GM21528 (cell line): Measurements from ENCODE around the gene AXIN2.
"Not testable (repeated sequence)": the region's sequence is repeated elsewhere in the genome, so short reads cannot be mapped to it uniquely, and the experiment has no call there.

ENCODE experiments used
- ATAC-seq: cut with Tn5 transposase; IDR thresholded peaks from one replicate; pipeline ENCODE4 v1.9.1; 2021; ENCODE audit warnings: mild to moderate bottlenecking, moderate library complexity; ENCODE audit not compliant: unreplicated experiment, low FRiP score

AXIN2 gene

DNA sequence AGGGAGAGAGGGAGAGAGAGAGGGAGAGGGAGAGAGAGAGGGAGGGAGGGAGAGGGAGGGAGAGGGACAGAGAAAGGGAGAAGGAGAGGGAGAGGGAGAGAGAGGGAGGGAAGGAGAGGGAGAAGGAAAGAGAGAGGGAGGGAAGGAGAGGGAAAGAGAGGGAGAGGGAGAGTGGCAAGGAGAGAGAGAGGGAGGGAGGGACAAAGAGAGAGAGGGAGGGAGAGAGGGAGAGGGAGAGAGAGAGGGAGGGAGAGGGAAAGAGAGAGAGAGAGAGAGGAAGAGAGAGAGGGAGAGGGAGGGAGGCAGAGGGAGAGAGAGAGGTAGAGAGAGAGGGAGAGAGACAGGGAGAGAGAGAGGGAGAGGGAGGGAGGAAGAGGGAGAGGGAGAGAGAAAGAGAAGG, 73.5 kb downstream of the AXIN2 start:
- no peak for ATAC-seq

GRCh38 chr17:65487161-65487560, 74.3 kb downstream of the AXIN2 start:
- no peak for ATAC-seq

DNA sequence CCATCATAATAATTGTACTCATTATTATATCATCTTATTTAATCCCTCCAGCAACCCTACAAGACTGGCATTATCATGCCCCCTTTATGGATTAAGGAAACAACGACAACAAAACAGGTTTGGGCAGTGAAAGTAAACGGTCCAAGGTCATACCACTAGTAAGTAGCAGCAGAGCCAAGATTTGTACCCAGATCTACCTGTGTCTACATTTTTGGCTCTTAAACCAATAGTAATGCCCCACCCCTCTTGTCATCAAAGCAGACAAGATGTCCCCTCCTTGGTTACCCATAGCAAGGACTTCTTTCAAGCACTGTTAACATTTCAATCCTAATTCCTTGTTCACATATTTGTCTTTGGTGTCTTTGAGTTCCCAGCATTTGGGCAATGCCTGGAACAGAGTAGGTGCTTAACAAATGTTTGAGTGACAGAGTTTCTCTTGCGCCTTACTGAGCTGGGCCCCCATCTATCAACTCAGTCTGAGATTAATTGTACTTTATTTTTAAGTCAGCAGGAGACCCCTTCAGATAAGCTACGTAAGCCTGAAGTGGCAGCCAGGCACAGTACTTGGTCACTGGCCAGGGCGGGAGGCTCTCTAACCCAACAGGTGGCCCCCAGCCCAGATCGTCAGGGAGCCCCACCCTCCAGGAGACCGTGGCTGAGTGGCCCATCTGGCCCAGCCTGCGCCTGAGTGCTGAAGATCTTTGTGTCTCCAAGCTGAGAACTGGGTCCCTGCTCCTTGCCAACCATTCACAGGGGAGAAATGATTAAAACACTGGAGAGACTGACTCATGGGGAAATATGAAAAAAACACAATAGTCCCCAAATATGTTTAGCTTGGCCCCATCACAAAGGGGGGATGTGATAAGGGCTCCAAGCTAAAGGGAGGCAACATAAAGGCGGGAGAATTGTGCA, 75.8 kb downstream of the AXIN2 start:
- ATAC-seq, result no peak

DNA sequence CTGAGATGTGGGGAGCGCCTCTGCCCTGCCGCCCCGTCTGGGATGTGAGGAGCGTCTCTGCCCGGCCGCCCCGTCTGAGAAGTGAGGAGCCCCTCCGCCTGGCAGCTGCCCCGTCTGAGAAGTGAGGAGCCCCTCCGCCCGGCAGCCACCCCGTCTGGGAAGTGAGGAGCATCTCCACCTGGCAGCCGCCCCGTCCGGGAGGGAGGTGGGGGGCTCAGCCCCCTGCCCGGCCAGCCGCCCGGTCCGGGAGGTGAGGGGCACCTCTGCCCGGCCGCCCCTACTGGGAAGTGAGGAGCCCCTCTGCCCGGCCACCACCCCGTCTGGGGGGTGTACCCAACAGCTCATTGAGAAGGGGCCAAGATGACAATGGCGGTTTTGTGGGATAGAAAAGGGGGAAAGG, 77.0 kb downstream of the AXIN2 start:
- not testable (repeated sequence) for ATAC-seq

DNA sequence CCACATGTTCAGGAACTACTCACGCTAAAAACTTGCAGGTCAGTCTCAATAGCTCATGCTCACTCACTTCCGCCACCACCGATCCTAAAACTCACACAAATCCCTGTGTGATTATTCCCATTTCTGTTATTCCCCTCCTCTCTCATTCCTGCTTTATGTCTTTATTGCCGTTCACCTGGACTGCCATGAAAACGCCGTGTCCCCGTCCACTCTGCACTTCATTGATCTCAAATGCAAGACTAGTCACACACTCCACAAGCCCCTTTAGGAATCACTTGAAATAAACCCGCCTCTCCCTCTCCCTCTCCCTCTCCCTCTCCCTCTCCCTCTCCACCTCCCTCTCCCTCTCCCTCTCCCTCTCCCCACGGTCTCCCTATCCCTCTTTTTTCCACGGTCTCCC, 78.0 kb downstream of the AXIN2 start:
- ATAC-seq, result no peak

GRCh38 chr17:65482201-65482600, 79.2 kb downstream of the AXIN2 start:
- no peak for ATAC-seq

DNA sequence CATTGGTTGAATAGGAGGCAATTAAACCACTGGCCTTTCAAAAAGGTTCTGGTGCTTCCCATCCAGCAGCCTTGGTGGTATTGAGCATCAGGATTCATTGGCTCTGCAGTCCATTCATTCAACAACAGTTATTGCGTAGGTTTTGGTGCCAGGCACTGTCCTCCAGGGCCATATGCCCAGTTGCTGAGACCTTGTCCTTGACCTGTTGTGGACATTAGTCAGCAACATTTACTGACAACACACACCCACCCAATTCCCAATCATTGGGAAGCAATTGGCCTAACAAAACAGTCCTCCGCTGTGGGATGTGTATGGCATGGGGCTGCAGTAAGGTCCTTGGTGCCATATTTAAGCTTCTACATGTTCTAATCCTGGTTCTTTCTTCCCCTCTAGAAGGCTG, 82.2 kb downstream of the AXIN2 start:
- ATAC-seq, result no peak
